HG03280 (cell line): ENCODE data around the gene ISL2.

Source experiments
- ATAC-seq: cut with Tn5 transposase; IDR thresholded peaks from one replicate; pipeline ENCODE4 v1.9.1; 2021; ENCODE audit warnings: mild to moderate bottlenecking, moderate library complexity; ENCODE audit not compliant: unreplicated experiment

Gene ISL2

DNA sequence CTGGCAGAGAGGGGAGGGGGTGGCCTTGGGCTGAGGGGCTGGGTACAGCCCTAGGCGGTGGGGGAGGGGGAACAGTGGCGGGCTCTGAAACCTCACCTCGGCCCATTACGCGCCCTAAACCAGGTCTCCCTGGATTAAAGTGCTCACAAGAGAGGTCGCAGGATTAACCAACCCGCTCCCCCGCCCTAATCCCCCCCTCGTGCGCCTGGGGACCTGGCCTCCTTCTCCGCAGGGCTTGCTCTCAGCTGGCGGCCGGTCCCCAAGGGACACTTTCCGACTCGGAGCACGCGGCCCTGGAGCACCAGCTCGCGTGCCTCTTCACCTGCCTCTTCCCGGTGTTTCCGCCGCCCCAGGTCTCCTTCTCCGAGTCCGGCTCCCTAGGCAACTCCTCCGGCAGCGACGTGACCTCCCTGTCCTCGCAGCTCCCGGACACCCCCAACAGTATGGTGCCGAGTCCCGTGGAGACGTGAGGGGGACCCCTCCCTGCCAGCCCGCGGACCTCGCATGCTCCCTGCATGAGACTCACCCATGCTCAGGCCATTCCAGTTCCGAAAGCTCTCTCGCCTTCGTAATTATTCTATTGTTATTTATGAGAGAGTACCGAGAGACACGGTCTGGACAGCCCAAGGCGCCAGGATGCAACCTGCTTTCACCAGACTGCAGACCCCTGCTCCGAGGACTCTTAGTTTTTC is 4.9 kb downstream of the ISL2 start:
- ATAC-seq = no peak

DNA sequence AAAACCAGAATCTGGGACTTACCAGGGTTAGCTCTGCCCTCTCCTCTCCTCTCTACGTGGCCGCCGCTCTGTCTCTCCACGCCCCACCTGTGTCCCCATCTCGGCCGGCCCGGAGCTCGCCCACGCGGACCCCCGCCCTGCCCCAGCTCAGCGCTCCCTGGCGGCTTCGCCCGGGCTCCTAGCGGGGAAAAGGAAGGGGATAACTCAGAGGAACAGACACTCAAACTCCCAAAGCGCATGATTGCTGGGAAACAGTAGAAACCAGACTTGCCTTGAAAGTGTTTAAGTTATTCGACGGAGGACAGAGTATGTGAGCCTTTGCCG is 5.4 kb downstream of the ISL2 start:
- no peak for ATAC-seq

DNA sequence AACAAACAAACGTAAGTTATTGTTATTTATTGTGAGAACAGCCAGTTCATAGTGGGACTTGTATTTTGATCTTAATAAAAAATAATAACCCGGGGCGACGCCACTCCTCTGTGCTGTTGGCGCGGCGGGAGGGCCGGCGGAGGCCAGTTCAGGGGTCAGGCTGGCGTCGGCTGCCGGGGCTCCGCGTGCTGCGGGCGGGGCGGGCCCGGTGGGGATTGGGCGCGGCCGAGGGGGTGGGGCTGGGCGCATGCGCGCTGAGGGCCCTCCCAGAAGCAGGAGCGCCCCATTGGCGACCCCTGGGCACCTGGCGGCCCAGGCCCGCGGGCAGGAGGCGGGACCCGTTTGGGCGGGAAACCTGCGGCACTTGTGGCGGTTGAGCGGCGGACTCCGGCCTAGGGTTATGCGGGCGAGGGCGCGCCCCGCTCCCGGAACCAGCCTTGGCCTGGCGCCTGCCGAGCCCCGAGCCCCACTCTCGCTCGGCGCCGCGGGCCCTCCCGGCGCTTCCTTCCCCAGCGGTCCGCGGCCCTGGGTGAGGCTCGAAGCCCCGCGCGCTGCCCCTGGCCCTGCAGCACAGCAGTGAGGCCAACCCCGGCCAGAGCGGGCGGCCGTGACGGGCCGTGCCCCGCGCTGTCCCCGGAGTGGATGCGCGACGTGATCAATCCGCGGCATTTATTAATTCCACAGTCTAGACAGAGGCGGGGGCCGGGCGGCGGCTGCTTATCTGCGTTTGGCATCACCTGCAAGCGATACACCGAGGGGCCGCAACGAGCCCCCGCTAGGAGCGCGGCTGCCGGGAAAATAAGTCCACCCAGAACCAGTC is 6.0 kb downstream of the ISL2 start:
- no peak for ATAC-seq

DNA sequence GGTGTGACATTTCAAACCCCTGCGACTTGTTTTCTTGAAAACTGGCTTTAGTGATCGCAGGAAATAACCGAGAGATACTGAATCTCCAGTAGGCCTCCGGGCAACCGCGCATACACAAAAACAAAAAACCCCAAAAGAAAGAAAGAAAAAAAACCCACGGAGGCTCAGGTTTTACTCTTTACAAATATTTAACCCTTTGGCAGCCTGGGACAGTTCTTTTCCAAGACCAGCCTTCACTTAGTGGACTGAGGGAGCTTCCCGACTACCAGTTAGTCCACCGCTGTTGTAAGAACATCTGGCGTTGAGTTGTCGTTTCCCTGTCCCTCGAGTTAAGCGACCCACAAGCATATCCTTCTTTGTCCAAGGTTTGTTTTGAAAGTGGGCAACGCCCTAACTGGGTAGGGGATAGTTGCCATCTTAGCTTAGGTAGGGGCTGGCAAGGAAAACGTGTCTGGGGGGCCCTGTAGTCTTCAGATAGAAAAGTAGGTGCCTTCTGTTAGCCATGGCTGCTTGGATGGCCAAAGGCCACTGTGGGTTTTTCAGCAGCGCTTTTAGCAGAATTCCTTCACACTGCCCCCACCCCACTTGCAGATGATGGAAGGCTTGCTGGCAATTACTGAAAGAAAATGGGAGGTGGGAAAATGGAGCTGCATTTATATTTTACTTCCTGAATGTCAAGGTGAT is 6.9 kb downstream of the ISL2 start:
- ATAC-seq = no peak

DNA sequence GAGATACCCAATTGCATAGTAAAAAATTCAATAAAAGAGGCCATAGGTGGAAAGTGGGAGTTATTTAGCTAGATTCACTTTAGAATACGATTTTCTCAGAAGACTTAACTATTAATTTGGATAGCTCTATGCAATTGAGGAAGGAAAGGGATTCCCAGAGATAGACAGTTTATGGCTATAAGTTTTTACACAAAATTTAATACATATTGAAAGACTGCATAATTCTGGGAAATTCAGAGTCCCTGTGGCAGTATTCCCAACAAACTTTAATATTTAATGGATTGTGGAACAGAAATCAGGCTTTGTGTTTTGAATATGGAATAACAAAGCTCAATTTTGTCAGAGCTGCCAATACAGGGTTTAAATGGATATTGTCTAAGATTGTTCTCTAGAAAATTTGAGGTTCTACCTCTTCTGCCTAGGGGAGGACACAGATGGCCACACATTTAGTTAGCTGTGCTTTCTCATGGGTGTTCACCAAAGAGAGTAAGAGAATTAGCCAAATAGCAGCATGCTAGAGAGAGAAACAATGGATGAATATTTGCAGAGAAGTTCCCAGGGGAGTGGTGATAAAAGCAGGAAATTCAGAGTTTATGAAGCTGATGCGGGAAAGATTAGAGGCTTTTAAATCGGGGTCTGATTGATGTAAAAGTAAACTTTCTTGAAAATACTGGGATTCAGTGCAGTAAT is 8.5 kb downstream of the ISL2 start:
- ATAC-seq = no peak

DNA sequence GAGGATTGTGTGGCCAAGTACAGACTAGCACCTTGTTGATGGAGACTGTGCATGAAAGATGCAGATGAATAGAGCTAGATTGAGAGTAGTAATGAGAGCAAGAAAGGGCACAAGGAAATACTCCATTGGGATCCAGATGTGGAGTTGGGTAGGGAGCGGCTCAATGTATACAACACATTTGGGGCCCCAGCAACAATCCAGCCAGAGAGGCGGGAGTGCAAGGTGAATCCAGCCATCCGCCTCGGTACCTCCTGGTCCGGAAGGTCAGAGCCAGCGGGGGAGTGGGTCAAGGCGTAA is 9.0 kb downstream of the ISL2 start:
- no peak for ATAC-seq

DNA sequence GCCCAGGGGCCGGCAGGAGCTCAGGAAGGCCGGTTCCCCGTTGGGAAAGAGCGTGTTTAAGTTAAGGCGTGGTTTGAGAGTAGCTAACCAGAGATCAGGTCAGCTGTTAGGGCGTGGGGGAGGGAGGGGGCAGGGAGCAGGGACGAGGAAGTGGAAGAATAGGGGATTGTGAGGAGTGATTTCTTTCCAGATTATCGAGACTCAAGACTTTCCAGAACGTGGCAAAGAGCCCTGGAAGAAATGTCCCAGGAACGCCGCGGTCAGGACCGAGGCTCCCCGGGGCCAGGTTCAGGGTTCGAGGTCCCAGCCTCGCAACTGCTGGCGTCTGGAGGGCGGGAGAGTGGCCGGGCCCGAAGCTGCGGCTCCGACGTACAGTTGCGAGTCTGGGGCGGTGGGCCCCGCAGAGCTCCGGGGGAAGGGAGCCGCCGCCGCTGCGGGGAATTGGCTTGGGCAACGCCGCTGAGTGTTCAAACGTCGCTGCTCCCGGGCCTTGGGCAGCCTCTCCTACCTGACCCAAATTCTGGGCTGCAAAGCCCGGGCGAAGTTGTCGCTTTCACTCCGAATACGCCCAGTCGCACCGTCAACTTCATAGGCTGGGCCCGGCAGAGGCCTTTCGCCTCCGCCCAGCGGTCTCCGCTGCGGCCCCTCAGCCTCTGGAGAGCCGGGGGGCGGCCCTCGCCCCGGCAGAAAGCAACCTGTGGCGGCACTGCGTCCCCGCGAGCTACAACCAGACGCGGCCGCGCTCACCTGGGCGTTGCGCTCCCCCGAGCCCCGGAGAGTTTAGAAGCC is 9.5 kb downstream of the ISL2 start:
- ATAC-seq = no peak

DNA sequence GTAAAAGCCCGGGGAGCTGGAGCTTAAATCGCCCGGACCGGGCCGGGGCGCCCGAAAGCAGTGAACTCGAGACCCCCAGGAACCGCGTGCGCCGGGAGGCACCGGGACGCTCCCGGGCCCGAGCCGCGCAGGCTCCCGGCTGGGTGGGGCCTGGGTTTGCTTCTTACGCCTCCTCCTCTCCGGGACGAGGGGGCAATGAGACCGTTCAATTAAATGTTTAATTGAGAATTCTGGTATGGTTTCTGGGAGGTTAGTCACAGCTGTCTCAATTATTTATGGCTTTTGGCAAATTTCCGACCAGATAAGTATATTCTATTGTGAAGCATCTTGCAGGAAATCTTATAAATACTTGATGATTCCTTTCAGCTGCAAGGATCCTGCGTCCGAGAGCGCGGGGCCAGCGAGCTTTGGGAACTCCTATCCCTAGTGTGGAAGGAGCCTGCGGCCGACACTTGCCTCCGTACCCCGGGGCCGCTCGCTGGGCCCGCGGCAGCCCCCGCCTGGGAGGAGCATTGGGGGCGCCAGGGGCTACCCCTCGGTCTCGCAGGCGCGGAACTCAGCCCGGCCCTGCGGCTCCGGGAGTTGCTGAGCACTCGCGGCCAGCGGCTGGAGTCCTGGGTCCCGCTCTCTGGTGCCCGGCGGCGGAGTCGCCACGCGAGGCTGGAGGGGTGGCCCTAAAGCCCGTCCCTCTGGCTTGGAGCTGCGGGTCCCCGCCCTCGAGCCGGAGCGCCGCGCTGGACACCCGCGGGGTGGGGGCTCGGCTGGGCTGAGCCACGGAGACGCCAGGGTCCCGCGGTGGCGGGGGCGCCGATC is 10.3 kb downstream of the ISL2 start:
- ATAC-seq = no peak

DNA sequence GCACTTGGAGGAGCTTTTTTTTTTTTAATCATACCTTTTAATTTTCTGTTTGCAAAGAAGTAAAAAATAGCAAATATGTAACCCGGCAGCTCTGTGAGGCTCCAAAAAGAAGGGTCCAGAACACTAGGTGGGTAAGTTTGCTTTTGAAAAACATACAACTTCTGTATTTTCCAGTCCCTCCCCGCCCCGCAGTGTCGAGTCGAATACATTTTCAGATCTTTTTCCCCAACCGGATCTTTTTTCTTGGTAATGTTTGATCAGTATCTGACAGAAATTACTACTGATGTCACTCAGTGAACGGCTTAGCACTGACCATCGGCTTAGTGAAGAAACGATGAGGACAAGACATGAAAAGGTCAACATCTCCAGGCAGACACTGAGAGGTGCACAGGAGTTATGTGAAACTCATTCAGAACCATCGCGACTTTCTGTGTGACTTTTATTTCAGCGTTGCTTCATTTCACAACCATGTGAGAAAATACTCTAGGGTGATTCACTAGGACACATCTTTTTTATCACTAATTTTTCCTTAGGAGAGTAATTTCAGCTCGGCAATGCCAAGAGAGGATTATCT is 11.0 kb downstream of the ISL2 start:
- no peak for ATAC-seq

DNA sequence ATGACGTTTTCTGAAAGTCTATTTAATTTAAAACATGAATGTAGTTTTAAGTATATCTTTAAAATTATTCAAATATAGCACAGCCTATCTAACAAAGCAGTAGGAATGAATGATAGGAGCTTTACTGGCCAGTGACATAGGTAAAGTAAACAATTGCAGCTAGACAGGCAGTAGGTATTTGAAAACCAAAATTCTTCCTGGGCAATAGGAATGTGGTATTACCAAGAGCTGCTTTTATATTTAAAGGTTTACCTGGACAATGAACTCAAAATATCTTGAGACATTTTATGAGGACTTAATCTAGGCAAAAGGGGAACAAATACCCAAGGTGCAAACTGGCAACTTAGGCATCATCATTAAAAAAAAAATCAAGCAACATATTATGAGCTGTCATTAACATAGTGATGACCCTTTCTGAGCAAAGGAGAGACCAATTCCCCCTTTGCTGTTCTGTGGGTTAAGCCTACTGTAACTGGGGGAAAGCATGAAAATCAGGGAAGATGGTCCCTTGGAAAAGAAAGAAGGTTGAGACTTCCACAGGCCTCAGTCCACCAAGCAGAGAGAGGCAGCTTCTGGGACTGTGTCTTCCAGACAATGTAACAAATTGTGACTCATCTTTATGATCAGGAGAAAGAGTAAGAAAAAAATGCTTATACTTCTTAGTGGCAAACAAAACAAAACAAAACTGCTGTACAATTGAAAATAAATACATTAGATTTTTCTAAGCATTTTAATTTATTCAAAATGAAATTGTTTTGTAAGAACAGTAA is 12.9 kb downstream of the ISL2 start:
- no peak for ATAC-seq

DNA sequence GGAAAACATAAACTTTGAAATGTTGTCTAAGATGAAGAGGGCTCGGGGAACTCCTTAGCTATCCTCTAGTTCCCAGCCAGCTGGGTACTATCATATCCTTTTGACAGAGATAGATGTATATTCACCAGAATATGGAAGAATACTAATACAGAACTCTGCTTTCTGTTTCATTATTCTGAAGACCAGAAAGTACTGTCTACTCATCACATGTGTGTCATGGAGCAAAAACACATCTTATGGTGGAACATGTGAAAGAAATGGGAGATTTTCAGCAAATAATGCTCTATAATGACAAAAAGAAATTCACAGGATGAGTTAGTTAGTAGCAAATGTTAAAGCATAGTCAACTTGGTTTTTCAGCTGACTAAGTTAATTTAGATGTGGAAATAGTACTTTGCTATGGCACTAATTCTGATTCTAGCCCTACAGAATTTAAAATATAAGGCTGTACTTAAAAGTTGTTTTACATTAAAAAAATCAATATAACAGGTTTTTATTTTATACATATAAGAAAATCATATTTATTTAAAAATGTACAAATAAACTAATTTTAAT is 16.5 kb downstream of the ISL2 start:
- no peak for ATAC-seq

DNA sequence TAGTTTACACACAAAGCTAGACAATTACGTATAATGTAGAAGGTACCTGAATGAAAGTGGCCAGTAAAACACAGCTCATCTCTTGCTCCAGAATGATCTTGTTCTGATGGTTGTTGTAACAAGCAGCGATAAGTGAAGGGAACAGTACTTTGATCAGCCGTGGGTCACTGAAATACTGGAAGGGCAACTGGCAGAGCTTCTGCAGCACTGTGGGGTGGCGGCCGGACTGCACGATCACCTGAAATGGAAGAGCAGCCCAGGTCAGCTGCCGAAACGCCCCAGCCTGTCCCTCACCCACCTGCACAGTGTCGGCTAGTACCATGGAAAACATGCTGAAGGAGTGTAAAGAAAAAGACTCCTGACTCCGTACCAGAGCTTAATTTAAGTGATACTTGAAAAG is 17.3 kb downstream of the ISL2 start:
- no peak for ATAC-seq

DNA sequence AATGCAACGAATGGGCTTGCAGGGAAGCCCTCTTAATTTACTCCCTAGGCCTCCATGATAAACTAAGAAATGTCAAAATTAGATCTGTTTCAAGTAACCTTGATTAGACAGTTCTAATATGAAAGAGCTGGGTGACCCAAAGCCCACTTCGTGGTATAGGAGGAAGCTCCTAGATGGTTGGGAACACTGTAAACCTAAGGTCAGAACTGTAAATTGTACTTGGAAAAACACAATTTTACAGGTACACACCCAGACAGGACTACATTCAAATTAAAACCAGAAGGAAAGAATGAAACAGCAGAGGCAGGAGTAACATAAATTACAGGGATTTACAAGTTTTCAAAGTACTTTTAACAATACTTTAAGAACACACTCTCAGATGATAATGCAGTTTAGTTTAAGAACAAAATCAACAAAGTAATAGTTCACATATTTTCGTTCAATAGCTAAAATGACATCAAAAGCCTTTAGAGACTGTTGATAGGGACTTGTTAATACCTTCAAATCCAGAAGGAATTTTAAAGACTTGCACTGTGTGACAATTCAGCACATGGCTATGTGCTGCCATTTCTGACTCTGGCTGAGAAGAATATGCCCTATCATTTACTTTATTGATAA is 18.4 kb downstream of the ISL2 start:
- no peak for ATAC-seq

DNA sequence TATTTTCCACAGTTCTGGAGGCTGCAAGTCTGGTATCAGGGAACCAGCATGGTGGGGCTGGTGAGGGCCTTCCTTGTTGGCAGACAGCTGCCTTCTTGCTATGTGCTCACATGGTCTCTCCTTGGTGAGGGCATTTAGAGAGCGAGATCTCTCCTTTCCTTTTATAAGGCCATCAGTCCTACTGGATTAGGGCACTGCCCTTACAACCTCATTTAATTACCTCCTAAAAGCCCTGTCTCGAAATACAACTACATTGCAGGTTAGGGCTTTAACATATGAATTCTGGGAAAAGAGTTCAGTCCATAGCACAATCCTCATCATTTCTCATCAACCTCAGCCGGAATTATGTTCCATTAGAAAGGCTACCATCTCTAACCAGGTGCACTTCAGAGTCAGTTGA is 21.9 kb downstream of the ISL2 start:
- ATAC-seq = no peak

DNA sequence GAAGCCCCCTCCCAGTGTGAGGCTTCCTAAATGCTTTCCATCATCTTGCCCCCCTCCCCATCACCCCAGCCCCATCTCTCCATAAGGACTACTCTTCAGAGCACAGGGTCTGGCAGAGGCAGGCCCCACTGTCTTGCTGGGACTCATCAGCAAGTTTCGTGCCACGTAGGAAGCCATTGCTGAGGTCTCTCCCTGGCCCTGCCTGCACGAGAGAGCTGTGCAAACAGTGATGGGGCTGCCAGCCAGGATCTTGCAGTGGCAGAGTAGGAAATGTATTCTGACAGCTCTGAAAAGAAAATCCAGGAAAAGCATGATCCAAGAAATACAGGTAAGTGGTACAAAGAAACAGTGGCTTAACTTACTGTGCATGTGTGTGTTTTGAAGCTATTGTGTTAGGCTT is 22.6 kb downstream of the ISL2 start:
- no peak for ATAC-seq

DNA sequence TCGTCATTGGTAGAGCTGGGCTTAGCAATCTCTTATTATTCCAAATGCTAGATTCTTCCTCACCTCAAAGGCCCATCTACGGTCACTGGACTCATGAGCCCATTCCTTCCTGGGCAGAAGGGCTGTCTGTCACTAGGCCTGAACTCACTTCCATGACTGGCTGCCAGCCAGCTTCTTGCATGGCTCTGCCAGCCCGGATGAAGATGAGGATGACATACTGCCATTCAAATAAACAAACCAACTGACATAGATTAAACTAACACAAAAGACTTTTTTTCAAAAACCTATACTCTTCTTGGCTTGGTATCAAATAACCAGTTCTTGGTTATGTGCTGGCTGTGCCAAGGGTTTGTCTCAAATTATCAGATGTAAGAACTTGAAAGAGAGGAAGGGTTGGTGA is 23.8 kb downstream of the ISL2 start:
- ATAC-seq = no peak

DNA sequence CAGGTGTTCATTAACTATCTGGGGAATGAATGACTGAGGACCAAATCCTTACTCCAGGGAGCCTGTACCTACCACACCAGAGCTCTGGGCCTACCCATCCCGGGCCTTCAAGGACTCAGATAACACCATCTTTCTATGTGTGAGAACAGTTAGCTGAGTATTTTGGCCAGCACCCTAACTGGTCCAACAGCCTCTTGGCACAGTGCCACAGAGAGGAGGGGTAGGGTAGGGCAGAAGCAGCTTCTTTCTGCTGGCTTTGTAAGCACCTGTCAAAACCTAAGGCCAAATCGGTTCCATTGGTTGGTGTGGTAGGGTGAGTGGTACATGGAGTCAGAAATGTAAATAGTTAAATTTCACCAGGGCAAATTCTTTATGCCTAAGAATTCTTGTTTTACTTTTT is 26.7 kb downstream of the ISL2 start:
- no peak for ATAC-seq

DNA sequence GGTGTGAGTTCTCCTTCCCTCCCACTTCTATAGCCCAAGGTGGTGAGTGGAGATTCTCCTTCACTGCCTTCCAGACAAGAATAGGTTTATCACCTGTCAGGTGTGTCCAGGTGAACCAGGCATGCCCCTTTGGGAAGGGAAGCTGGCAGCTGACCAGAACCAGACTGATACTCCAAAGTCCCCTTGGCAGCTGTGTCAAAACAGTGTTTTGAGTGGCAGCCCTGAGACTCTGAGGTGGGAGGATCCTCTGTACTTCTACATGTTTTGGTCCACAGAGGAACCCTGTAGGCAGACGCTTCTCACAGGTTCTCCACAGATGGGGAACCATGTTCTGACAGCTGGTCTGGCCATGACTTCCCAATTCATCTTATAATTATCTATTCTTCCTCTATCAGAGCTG is 30.1 kb downstream of the ISL2 start:
- ATAC-seq = no peak
